Posterior vena cava (tissue), 2 donors: ENCODE data around the gene PIN1. TPM values are rescaled to one million over a fixed set of nuclear protein-coding genes. Genes with fewer than 3 reads are reported as not detected.
A peak's percentile ranks its signal among the peaks of the same experiment; 100 is the strongest.
"Not testable (repeated sequence)": the region's sequence is repeated elsewhere in the genome, so short reads cannot be mapped to it uniquely, and the experiment has no call there.

Source experiments
- DNase-seq: peaks from one replicate; pipeline ENCODE4 v3.0.0-alpha.2; 2020; ENCODE audit warnings: low spot score
- intact Hi-C, 2 donors: fragments of 100-400 bp; cut with DNase I; formaldehyde crosslinking; loops; one replicate each; pipeline versions ENCODE4 v1.14.1 to v1.14.2; 2022 to 2023
- total RNA-seq, 2 donors: library from RNA; stranded (reverse); fragmentation: NEBNext Ultra II Directional; extraction: Animal tissue kit (Norgen Biotek cat#: 25700); gene quantifications; one replicate each; pipeline ENCODE4 v1.2.1, GENCODE V29; 2021
- donor health status: DM: yes; HTN: yes; CAD: no.
- donor health status: DM: yes; HTN: yes; CAD: no.

Gene PIN1
- total RNA-seq, 2 donors from 2014 or later: 54.0 to 62.4 TPM

- intact Hi-C loops: no loop called here
- DNase-seq: no peak
Measured at GRCh38 chr19:9808855-9809824, 26.0 kb upstream of the PIN1 start.

- intact Hi-C loops: no loop called here
- DNase-seq: no peak
Measured at GRCh38 chr19:9811139-9811538, 24.0 kb upstream of the PIN1 start.

DNA sequence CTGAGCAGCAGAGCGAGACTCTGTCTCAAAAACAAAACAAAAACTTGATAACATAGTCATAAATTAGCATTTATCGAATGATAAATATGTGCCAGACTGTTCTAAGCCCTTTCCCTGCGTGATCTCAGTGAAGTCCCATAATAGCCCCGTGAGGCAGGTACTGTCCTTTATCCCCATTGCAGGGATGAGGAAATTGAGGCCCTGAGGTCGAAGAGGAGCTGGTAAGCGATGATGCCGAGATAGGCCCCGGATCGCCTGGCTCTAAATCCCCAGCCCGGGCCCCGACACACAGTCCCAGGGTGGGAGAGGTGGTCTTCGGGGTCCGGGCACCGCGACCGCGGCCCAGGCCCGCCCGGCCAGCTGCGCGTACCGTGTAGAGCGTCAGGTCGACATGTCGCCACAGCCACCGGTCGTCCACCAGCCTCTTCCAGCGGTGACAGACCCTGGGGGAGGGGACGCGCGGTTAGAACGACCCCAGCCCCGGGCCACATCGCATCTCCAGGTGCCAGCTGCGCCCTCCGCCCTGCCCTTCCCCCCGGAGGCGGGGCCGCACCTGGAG is 16.9 kb upstream of the PIN1 start:
- DNase-seq: no peak
- intact Hi-C loops: no loop called here

DNA sequence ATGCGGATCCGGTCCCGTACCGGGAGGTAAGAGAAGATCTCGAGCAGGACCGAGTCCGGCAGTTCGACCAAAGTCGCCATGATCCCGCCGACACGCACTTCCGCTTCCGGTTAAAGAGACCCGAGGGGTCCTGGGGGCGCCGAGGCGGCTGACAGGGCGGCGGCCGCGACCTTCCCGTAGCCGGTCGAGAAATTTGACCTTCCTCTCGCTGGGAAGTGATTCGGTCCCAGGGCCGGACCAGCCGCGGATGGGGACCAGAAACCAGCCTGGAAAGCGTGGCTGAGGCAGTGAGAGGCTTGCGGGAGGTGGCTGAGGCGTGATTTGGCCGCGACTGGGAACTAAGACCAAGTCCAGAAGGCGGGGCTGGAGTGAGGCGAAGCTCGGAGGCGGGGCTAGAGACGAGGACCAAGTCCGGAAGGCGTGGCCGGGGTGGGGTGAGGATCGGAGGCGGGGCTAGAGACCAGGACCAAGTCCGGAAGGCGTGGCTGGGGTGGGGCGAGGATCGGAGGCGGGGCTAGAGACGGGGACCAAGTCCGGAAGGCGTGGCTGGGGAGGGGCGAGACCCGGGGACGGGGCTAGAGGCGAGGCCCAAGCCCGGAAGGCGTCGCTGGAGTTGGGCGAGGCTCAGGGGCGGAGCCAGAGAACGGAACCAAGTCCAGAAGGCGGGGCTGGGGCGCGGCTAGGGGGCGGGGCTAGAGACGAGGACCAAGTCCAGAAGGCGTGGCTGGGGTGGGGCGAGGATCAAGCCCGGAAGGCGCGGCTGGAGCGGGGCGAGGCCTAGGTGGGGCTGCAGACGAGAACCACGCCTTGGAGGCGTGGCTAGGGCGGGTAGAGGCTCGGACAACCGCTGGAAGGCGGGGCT is 16.2 kb upstream of the PIN1 start, which contains the start of gene FBXL12:
TSS of gene FBXL12 (minus strand) at position 346 of the 862 bp plus-strand sequence. CDS start at position 80, 266 bp downstream.
- peak; percentile 100 for DNase-seq
- intact Hi-C loops: no loop called here

- no peak for DNase-seq
- intact Hi-C loops: no loop called here
Measured at GRCh38 chr19:9819596-9819909, 15.6 kb upstream of the PIN1 start.

- intact Hi-C loops, DNase-seq: not testable (repeated sequence)
Measured at GRCh38 chr19:9820034-9820433, 15.1 kb upstream of the PIN1 start.

DNA sequence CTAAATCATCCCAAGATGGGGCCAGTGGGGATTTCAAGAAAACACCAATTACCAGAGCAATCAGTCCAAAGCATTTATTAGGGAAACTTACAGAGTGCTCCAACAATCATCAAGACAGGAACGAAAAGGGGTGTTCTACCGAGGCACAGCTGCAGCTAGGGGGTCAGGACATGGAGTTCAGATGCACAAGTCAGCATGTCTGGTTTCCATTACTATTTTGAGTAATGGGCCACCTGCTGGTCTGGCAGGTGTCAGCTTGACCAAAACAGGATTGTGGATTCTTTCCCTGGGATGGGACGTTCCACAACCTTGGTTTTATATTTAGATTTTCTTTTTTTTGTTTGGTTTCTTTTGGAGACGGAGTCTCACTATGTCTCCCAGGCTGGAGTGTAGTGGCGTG is 11.3 kb upstream of the PIN1 start:
- intact Hi-C loops: no loop called here
- no peak for DNase-seq

DNA sequence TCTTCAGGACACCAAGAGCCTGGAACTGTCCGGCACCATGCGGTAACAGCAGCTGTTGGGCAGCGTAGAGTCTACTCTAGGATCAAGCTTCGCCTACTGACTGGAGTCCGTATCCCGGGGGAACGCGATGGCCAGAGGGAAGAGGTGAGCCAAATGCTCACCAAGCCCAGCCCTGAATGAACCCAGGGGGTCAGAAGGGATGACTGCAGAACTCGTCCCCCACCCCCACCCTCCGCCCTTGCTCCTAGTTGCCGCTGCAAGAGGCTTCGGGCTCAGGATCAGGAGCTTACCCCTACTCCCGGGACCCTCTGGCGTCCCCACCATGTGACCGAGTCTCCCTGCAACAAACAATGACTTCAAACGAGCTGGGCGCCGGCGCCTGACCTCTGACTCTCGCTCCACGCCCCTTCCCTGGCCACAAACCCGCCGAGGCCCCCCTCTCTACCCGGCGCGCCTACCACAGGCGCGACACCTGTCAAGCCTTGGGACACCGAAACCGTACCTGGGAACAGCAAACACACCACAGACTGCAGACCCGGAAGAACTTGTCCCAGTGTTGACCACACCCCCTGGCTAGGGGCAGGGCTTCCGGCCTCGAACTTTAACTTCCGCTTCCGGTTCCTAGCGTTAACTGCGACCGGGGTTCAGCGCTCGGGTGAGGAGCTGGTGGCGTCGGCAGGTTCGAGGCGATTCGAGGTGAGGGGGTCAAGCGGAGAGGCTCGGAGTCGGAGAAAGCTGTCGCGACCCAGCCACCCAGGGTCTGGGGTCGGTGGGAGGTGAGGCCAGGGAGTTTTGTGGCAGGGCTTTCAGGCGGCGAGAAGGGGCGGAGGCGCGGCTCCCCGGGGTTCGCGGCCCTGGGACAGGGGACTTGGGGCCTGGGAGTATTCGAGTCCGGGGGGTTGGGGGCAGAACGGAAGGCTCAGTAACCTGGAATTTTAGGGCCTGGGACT is 7.6 kb upstream of the PIN1 start, which contains the start of gene UBL5:
TSS of gene UBL5 (plus strand) at position 630 of the 950 bp plus-strand sequence. CDS start 420 bp downstream, outside the sequence.
- DNase-seq: peak; percentile 95
- intact Hi-C loops: no loop called here

- intact Hi-C loops: no loop called here
- no peak for DNase-seq
Measured at GRCh38 chr19:9828551-9829063, 6.5 kb upstream of the PIN1 start.

DNA sequence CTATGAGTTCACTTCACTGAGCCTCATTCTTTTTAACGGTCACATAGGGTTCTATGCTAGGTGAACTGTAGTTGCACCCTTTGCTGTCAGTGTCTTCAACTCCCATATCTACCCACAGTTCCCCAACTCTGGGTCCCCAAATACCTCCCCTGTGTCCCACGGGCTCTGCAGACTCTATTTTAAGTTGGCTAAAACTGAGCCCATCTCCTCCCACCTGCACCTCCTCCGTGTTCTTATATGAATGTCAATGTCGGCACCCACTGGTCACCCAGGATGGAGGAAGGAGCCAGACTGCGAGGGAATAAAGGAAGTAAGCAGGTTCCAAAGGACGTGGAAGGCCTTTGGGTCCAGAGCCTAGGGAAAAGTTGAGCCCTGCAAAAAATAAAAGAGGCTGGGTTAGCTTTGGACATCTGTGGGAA is 802 bp upstream of the PIN1 start:
- intact Hi-C loops: no loop called here
- no peak for DNase-seq

- DNase-seq: no peak
- intact Hi-C loops: no loop called here
Measured at GRCh38 chr19:9835507-9835949, 410 bp downstream of the PIN1 start.

- intact Hi-C loops: no loop called here
- no peak for DNase-seq
Measured at GRCh38 chr19:9836021-9836420, 903 bp downstream of the PIN1 start.

DNA sequence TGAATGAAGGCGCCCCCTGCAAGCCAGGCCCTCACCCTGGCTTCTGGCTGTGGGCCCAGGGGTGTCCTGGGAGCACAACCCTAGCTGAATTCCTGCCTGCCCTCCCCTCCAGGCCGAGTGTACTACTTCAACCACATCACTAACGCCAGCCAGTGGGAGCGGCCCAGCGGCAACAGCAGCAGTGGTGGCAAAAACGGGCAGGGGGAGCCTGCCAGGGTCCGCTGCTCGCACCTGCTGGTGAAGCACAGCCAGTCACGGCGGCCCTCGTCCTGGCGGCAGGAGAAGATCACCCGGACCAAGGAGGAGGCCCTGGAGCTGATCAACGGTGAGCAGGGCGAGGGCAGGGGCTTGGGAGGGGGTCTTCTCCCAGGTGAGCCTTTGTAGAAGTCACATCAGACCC is 3.2 kb downstream of the PIN1 start:
- intact Hi-C loops: no loop called here
- no peak for DNase-seq

DNA sequence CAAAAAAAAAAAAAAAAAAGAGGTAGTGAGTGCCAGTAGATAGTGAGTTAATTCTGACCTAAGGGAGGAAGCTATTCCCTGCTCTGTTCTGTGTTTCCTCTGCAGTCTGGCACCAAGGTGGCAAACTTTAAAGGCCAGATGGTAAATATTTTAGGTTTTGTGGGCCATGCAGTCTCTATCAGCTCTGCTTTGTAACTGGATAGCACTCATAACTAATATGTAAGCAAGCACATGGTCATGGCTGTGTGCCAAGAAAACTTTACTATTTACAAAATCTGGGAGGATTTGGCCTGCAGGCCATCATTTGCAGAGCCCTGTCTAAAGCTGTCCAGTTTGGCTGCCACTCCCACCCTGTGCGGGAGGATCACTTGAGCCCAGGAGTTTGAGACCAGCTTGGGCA is 4.3 kb downstream of the PIN1 start:
- no peak for DNase-seq
- intact Hi-C loops: no loop called here

DNA sequence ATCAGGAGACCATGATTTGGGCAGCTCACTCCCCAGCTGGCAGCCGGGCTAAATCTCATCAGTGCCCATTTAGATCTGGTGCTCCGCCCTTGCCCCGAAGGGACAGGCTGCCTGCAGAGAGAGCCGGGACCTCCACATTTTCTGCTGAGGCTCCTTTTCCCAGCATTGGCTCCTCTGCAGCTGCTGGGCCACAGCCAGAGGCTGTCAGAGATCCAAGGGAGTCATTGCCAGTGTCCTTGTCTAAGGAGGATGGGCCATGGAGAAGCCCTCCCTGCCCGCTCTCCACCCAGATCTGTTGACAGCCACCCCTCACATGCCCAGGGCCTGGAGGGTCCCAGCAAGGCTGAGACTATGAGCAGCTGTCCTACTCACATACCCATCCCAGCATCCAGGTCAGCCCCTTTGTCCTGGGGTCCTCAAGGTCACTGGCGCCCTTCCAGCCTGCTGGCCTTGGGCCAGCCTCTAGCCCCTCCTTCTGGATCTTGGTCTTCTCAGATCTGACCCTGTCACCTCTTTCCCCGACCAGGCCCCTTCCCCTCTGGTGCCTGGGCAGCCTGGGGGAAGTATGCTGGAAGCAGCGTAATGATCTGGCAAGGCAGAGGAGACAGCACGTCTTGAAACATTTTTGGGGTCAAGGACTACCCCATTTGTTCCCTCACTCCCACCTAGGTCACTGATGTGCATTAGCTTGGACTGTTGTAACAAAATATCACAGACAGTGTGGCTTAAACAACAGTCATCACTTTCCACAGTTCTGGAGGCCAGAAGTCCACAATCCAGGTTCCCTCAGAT is 7.9 kb downstream of the PIN1 start:
- intact Hi-C loops: no loop called here

GRCh38 chr19:9843626-9844273 is 8.6 kb downstream of the PIN1 start:
- intact Hi-C loops: not testable (repeated sequence)

More for the DNA sequence above, 7.9 kb downstream of the PIN1 start:
- no peak for DNase-seq

GRCh38 chr19:9847087-9847671 is 12.1 kb downstream of the PIN1 start:
- DNase-seq: peak; percentile 94
- intact Hi-C loops: no loop called here

More at GRCh38 chr19:9843626-9844273, 8.6 kb downstream of the PIN1 start:
- not testable (repeated sequence) for DNase-seq
